ENCODE data around the gene SMYD3. TPM values are rescaled to one million over a fixed set of nuclear protein-coding genes. Genes with fewer than 3 reads are reported as not detected.

The SMYD3 gene
- total and polyA plus RNA-seq, 2 of the 13 experiments (the other 11 are each of a cell fraction or from before 2014, with no cell fraction given), result 27.7 to 35.8 TPM

DNA sequence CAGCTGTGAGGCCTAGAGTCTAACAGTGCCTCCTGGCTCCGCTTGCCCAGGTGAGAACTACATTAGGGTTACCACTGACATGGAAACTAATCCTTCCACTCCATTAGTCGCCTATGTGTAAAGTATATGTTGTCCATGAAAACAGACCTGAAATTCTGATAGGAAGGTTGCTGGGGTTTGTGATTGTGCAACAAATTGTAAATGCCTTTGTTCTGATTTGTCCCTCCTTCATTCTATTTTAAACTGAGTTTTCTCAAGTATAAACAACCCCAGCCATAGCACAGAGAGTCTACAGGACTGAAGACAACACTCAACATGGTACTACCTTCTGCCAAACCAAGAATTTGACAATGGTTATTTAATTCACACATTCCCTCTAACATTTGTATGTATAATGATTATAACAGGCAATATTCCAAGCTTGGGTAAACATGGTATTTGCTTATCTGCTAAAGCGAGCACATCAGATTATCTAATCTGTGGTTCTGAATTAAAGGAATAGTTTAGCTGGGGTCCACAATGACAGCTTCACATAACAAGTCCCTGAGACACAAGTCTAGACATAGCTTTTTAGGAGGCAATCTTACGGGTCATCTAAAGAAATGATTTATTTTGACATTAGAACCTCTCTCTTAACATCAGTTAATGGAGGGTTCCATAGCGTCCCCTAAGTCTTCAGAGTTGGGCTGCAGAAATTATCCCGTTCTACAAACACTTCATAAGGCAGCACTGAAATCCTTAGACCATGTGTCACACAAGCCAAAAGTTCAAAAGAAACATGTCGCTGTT lies 633.0 kb downstream of the SMYD3 start:
- CTCF ChIA-PET (ENCODE audit: low intra/inter-chr PET ratio, low total read pairs), result no interaction called here
- Histone ChIP-seq H3K4me1 (ENCODE audit: insufficient read depth, low read length) (peaks cover 5% of the 10 kb centered on the region; the same call in 1 of the 2 replicates), H3K36me3 (replicated peaks in 1 of 2; ENCODE audit: control insufficient read depth in 1 of 2, insufficient read depth in 2 of 2, low read length in 2 of 2) (no peaks in the 10 kb centered on the region), H3K79me2 (ENCODE audit: insufficient read depth, low read length) (no peaks in the 10 kb centered on the region), H4K20me1 (ENCODE audit: insufficient read depth, low read length) (no peaks in the 10 kb centered on the region), H3K27me3 (ENCODE audit: control insufficient read depth in 1 of 2, insufficient read depth in 2 of 2, low read length in 2 of 2) (no peaks in the 10 kb centered on the region), H3K4me2 (ENCODE audit: low read depth, low read length) (no peak overlapping the region), H2AFZ (ENCODE audit: low read length) (no peak overlapping the region), H3K4me3 (replicated peaks in 1 of 3; ENCODE audit: insufficient read depth in 1 of 3, low read depth in 2 of 3, low read length in 3 of 3) (no peak overlapping the region), H3K9ac (ENCODE audit: insufficient read depth, low read depth, low read length) (no peak overlapping the region), H3K9me3 (ENCODE audit: low read length) (no peaks in the 10 kb centered on the region), H3K27ac (ENCODE audit: extremely low read length, insufficient read depth, low read length) (no peak overlapping the region)
- in situ Hi-C loops (cut with HindIII; ENCODE audit: extremely low pct_ligation_motif_present, low pct_unique_long_range_greater_than_20kb), result no loop called here
- no peak for FAIRE-seq
- POLR2A ChIA-PET, result no interaction called here
- BruUV-seq (replicated peaks), result no TSS peak
- intact Hi-C loops (cut with micrococcal nuclease; ENCODE audit: unreplicated experiment), result no loop called here
- WGBS (ENCODE audit: low lambda C conversion rate), result 96% methylated on average over 7 of the region's 7 CpGs
- DNase-seq (ENCODE audit: low spot score), result no peak
- ATAC-seq, result no peak
- TF ChIP-seq ZNF879 (CRISPR knock-in tag; IDR thresholded peaks at IDR 0.05) (no peak), CEBPB (IDR thresholded peaks at IDR 0.05; ENCODE audit: borderline replicate concordance, low read depth, low read length) (peak; percentile 67)

DNA sequence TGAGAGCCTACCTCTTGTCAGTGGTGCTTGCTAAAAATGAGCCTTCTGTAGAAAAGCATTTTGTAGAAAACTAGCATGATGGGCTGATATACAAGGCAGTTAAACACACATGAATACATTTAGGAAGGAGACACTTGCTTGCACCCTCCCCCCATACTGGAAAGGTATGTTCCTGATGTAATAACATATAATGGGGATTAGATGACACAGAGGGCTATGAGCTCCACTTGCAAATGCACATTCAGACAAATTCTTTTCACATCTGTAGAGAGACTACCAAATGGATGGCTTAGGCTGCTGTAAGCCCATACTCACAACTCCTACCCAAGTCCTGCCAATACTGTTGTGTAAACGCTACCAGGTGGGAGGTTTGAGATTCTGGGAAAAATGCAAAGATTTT lies 634.0 kb downstream of the SMYD3 start:
- H3K27ac ChIP-seq (ENCODE audit: extremely low read length, insufficient read depth, low read length), result no peak overlapping the region
- H3K27me3 ChIP-seq (ENCODE audit: control insufficient read depth in 1 of 2, insufficient read depth in 2 of 2, low read length in 2 of 2), result no peaks in the 10 kb centered on the region
- H4K20me1 ChIP-seq (ENCODE audit: insufficient read depth, low read length), result no peaks in the 10 kb centered on the region
- no TSS peak for BruUV-seq (replicated peaks)
- no peak overlapping the region for H2AFZ ChIP-seq (ENCODE audit: low read length)
- CTCF ChIA-PET (ENCODE audit: low intra/inter-chr PET ratio, low total read pairs), result no interaction called here
- no peak for TF ChIP-seq ASH2L (IDR thresholded peaks at IDR 0.05; ENCODE audit: insufficient read length, low read depth, low read length)
- no peak for TF ChIP-seq EHMT2 (IDR thresholded peaks at IDR 0.05; ENCODE audit: borderline replicate concordance, low read depth, low read length)
- TF ChIP-seq MEF2D (CRISPR knock-in tag; IDR thresholded peaks at IDR 0.05), result no peak
- no peak for TF ChIP-seq RBM39 (IDR thresholded peaks at IDR 0.05; ENCODE audit: low read depth, low read length, poor library complexity, severe bottlenecking)
- no peak for TF ChIP-seq ZNF660 (CRISPR knock-in tag; IDR thresholded peaks at IDR 0.05; ENCODE audit: borderline replicate concordance, low read depth)
- TF ChIP-seq, protein P1, sequence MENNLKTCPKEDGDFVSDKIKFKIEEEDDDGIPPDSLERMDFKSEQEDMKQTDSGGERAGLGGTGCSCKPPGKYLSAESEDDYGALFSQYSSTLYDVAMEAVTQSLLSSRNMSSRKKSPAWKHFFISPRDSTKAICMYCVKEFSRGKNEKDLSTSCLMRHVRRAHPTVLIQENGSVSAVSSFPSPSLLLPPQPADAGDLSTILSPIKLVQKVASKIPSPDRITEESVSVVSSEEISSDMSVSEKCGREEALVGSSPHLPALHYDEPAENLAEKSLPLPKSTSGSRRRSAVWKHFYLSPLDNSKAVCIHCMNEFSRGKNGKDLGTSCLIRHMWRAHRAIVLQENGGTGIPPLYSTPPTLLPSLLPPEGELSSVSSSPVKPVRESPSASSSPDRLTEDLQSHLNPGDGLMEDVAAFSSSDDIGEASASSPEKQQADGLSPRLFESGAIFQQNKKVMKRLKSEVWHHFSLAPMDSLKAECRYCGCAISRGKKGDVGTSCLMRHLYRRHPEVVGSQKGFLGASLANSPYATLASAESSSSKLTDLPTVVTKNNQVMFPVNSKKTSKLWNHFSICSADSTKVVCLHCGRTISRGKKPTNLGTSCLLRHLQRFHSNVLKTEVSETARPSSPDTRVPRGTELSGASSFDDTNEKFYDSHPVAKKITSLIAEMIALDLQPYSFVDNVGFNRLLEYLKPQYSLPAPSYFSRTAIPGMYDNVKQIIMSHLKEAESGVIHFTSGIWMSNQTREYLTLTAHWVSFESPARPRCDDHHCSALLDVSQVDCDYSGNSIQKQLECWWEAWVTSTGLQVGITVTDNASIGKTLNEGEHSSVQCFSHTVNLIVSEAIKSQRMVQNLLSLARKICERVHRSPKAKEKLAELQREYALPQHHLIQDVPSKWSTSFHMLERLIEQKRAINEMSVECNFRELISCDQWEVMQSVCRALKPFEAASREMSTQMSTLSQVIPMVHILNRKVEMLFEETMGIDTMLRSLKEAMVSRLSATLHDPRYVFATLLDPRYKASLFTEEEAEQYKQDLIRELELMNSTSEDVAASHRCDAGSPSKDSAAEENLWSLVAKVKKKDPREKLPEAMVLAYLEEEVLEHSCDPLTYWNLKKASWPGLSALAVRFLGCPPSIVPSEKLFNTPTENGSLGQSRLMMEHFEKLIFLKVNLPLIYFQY (CRISPR knock-in tag; IDR thresholded peaks at IDR 0.05; ENCODE audit: borderline replicate concordance), result no peak
- no peak for TF ChIP-seq ESRRA (CRISPR knock-in tag; IDR thresholded peaks at IDR 0.05; ENCODE audit: low read depth)
- no peak for TF ChIP-seq SMARCE1 (IDR thresholded peaks at IDR 0.05; ENCODE audit: borderline replicate concordance)
- TF ChIP-seq ZFY (CRISPR knock-in tag; IDR thresholded peaks at IDR 0.05), result no peak
- TF ChIP-seq ZFX (CRISPR knock-in tag; IDR thresholded peaks at IDR 0.05; ENCODE audit: low read depth), result no peak
- no peaks in the 10 kb centered on the region for H3K4me1 ChIP-seq (ENCODE audit: insufficient read depth, low read length)
- intact Hi-C loops (cut with micrococcal nuclease; ENCODE audit: unreplicated experiment), result no loop called here
- H3K36me3 ChIP-seq (replicated peaks in 1 of 2; ENCODE audit: control insufficient read depth in 1 of 2, insufficient read depth in 2 of 2, low read length in 2 of 2), result no peaks in the 10 kb centered on the region
- no peaks in the 10 kb centered on the region for H3K9me3 ChIP-seq (ENCODE audit: low read length)
- H3K4me3 ChIP-seq (replicated peaks in 1 of 3; ENCODE audit: insufficient read depth in 1 of 3, low read depth in 2 of 3, low read length in 3 of 3), result no peak overlapping the region
- POLR2A ChIA-PET, result no interaction called here
- FAIRE-seq, result no peak
- WGBS (ENCODE audit: low lambda C conversion rate), result 100% methylated on average over 1 of the region's 1 CpG
- H3K4me2 ChIP-seq (ENCODE audit: low read depth, low read length), result no peak overlapping the region
- no peaks in the 10 kb centered on the region for H3K79me2 ChIP-seq (ENCODE audit: insufficient read depth, low read length)
- ATAC-seq, result no peak
- DNase-seq (ENCODE audit: low spot score), result no peak
- in situ Hi-C loops (cut with HindIII; ENCODE audit: extremely low pct_ligation_motif_present, low pct_unique_long_range_greater_than_20kb), result no loop called here
- H3K9ac ChIP-seq (ENCODE audit: insufficient read depth, low read depth, low read length), result no peak overlapping the region
